ENCODE data around the gene USP47.

USP47 gene

DNA sequence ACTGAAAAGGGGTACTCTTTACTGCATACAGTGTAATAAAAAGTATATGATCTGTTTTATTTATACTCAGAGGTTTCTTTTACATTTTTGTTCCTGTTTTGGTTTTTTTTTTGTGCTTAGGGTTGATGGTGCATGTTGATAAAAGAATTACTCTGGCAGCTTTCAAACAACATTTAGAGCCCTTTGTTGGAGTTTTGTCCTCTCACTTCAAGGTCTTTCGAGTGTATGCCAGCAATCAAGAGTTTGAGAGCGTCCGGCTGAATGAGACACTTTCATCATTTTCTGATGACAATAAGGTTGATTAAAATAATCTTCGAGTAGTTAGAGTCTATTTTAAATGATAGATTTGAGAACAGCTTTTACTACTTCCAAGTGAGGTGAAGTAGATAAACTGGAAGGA is 106.1 kb downstream of the USP47 start:
- H3K9ac ChIP-seq (ENCODE audit: low read depth, low read length): no peak overlapping the region
- H3K9me3 ChIP-seq (ENCODE audit: control insufficient read depth, insufficient read depth, low read length): no peaks in the 10 kb centered on the region
- H3K4me1 ChIP-seq (ENCODE audit: insufficient read depth, low read length): no peaks in the 10 kb centered on the region
- H3K36me3 ChIP-seq (ENCODE audit: insufficient read depth, low read length): peaks cover 3% of the 10 kb centered on the region

DNA sequence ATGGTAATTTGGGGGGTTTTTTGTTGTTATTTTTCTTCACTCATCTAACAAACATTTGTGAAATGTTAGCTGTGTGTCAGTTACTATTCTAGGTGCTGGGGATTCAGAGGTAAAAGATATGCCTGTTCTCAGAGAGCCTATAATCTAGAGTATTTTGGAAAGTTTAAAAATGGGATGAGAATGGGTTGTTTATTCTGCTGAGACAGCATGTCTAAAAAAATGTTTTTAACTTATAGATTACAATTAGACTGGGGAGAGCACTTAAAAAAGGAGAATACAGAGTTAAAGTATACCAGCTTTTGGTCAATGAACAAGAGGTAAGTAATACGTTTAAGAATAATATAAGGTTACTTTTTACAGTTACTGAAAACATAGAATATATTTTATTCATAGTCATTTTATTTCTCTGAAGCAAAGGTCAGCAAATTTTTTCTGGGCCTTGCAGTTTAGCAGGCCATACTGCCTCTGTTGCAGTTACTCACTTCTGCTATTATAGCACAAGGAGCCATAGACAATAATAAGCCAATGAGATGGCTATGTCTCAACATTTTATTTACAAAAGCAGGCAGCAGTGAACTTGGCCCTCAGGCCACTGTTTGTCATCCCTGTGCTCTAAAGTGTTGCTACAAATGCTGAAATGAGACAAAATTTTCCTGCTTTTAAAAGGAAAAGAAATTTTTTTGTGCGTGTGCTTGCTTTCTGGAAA is 106.6 kb downstream of the USP47 start:
- Histone ChIP-seq H3K9ac (ENCODE audit: low read depth, low read length) (no peak overlapping the region), H3K9me3 (ENCODE audit: control insufficient read depth, insufficient read depth, low read length) (no peaks in the 10 kb centered on the region), H3K36me3 (ENCODE audit: insufficient read depth, low read length) (peaks cover 3% of the 10 kb centered on the region), H3K4me1 (ENCODE audit: insufficient read depth, low read length) (no peaks in the 10 kb centered on the region)

DNA sequence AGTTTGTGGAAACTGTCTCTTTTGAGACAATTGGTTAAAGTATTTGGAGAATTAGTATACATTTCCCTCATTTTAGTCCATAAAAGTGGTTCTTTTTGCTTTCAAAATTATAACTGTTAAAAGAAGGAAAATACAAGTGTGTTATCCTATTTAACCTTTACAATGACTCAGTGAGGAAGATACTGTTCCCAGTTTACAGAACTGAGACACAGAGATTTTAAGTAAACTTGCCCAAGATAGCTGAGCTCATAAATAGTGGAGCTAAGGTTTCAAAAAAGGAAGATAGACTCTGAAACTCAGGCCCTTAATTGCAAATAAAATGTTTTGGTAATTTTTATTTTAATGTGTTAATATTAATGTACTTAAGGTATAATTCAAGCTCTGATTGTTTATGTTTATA is 107.7 kb downstream of the USP47 start:
- Histone ChIP-seq H3K9ac (ENCODE audit: low read depth, low read length) (no peak overlapping the region), H3K9me3 (ENCODE audit: control insufficient read depth, insufficient read depth, low read length) (no peaks in the 10 kb centered on the region), H3K4me1 (ENCODE audit: insufficient read depth, low read length) (no peaks in the 10 kb centered on the region), H3K36me3 (ENCODE audit: insufficient read depth, low read length) (peaks cover 3% of the 10 kb centered on the region)

DNA sequence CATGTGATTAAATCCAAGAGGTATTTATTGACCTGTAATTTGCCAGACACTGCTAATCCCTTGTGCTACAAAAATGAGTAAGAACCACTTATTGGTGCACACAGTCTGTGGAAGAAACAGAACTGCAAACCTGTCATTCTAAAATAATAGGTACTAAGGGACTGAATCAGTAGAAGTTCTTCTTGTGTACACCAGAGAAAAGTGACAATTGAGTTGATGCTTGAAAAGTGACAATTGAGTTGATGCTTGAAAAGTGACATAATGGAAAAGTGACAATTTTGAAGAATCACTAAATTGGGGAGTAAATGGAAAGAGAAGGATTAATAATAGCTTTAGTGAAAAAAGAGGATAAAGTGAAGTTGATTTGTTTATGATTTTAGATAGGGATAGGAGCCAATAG is 110.3 kb downstream of the USP47 start:
- no peak overlapping the region for H3K9ac ChIP-seq (ENCODE audit: low read depth, low read length)
- H3K36me3 ChIP-seq (ENCODE audit: insufficient read depth, low read length): peaks cover 3% of the 10 kb centered on the region
- no peaks in the 10 kb centered on the region for H3K9me3 ChIP-seq (ENCODE audit: control insufficient read depth, insufficient read depth, low read length)
- H3K4me1 ChIP-seq (ENCODE audit: insufficient read depth, low read length): no peaks in the 10 kb centered on the region

DNA sequence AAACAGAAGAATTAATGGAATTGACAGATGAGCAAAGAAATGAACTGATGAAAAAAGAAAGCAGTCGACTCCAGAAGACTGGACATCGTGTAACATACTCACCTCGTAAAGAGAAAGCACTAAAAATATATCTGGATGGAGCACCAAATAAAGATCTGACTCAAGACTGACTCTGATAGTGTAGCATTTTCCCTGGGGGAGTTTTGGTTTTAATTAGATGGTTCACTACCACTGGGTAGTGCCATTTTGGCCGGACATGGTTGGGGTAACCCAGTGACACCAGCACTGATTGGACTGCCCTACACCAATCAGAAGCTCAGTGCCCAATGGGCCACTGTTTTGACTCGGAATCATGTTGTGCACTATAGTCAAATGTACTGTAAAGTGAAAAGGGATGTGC is 114.2 kb downstream of the USP47 start:
- Histone ChIP-seq H3K9me3 (ENCODE audit: control insufficient read depth, insufficient read depth, low read length) (no peaks in the 10 kb centered on the region), H3K36me3 (ENCODE audit: insufficient read depth, low read length) (no peaks in the 10 kb centered on the region; the same call in 1 of the 2 replicates), H3K4me1 (ENCODE audit: insufficient read depth, low read length) (peaks cover 3% of the 10 kb centered on the region; the same call in 1 of the 2 replicates), H3K9ac (ENCODE audit: low read depth, low read length) (no peak overlapping the region)

DNA sequence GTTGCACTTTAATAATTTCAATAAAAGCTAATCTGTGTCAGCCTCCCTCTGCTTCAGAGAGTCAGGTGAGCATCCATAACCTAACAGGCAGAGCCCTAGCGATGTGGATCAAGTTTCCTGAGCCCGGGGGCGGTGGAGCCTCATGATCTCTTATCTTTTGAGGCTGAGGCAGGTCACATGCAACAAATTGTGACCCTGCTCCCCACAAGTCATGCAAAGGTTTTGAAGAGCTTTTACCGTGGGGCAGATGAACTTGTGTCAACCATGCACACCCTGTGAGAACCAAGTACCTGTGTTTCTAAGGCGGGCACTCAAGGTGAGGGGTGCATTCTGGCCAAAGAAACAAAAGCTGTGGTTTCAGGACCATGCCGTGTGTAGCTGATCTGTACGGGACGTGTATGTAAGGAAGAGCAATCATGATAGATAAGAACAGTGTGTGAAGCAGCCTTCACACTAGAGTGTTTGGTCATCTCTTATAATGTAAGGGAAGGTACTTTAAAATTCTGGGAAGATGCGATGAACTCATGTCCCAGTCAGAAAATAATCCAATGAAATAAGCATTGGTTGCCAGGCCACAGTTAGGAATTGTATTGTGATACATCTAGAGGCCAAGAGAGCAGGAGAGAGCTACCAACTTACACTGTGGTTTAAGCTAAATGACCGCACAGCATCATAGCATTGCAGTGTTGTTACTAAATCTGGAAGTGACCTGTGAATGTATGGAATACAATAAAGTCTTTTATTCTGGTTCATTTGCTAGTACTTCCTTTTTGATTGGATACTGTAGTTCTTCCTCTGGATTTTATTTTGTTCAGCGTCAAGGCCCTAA is 116.8 kb downstream of the USP47 start:
- no peaks in the 10 kb centered on the region for H3K9me3 ChIP-seq (ENCODE audit: control insufficient read depth, insufficient read depth, low read length)
- H3K4me1 ChIP-seq (ENCODE audit: insufficient read depth, low read length): peaks cover 3% of the 10 kb centered on the region; the same call in 1 of the 2 replicates
- no peak overlapping the region for H3K9ac ChIP-seq (ENCODE audit: low read depth, low read length)
- no peaks in the 10 kb centered on the region; the same call in 1 of the 2 replicates for H3K36me3 ChIP-seq (ENCODE audit: insufficient read depth, low read length)

DNA sequence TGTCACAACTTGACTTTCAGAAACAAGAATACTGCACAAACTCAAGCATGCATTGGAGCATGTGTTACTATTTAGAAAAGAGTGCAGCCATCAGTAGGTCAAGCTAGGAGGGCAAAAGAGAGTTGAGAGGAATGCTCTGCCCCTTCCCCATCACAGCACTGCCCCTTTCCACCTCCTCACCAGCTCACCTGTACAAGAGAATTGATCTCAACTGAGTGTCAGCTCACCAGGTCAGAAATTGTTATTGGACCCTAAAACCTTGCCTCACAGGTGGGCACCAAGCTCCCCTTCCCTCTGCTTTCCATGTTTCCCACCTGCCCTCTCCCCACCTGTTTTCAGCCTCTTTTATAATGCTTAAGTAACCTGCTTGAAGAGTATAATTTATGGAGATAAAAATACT is 117.8 kb downstream of the USP47 start:
- H3K9ac ChIP-seq (ENCODE audit: low read depth, low read length): no peak overlapping the region
- H3K36me3 ChIP-seq (ENCODE audit: insufficient read depth, low read length): no peaks in the 10 kb centered on the region; the same call in 1 of the 2 replicates
- H3K4me1 ChIP-seq (ENCODE audit: insufficient read depth, low read length): peaks cover 3% of the 10 kb centered on the region; the same call in 1 of the 2 replicates
- H3K9me3 ChIP-seq (ENCODE audit: control insufficient read depth, insufficient read depth, low read length): no peaks in the 10 kb centered on the region

DNA sequence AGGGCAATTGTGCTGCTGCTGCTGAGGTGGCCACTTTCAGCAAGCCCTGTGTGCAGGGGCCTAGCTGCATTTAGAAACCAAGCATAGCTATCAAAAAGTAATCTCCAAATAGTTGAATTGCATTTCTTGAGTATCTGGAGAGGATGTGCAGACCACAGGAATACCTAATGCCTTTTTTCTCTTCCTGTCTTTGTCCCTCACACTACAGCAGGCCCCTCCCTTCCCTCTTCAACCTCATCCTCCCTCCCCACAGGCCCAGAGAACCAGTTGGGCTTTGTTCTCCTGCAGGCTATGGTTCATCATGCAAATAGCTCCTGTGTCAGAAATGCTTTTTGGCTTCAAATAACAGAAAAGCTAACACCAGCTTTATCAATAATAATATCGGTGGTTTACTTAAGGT is 118.9 kb downstream of the USP47 start:
- Histone ChIP-seq H3K9ac (ENCODE audit: low read depth, low read length) (no peak overlapping the region), H3K36me3 (ENCODE audit: insufficient read depth, low read length) (no peaks in the 10 kb centered on the region; the same call in 1 of the 2 replicates), H3K9me3 (ENCODE audit: control insufficient read depth, insufficient read depth, low read length) (no peaks in the 10 kb centered on the region), H3K4me1 (ENCODE audit: insufficient read depth, low read length) (peaks cover 3% of the 10 kb centered on the region; the same call in 1 of the 2 replicates)

DNA sequence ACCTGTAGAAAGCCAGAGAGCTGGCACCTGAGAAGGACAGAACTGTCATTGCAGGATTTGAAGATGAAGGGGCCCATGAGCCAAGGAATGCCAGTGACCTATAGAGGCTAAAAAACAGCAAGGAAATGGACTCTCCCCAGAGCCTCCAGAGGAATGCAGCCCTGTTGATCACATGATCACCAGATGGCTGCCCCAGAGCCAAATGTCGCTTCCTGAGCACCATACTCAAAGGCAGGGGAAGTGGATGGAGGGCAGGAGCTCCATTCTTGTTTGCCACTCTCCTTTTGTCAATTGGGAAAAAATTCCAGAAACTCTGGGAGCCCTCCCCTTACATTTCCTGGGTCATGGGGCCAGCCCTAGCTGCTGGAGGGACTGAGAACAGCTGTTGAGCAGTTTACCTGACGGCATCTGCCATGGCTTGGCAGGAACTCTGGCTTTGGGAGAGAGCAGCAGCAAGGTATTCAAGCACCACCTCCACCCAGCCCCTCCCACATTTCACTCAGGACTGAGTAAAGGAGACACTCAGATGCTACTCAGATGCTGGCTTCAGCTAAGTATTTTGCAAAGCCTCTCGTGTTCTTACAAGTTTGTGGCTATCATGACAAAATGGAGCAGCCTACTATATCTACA is 119.7 kb downstream of the USP47 start:
- no peak overlapping the region for H3K9ac ChIP-seq (ENCODE audit: low read depth, low read length)
- no peaks in the 10 kb centered on the region for H3K36me3 ChIP-seq (ENCODE audit: insufficient read depth, low read length)
- peaks cover 6% of the 10 kb centered on the region; the same call in 1 of the 2 replicates for H3K4me1 ChIP-seq (ENCODE audit: insufficient read depth, low read length)

DNA sequence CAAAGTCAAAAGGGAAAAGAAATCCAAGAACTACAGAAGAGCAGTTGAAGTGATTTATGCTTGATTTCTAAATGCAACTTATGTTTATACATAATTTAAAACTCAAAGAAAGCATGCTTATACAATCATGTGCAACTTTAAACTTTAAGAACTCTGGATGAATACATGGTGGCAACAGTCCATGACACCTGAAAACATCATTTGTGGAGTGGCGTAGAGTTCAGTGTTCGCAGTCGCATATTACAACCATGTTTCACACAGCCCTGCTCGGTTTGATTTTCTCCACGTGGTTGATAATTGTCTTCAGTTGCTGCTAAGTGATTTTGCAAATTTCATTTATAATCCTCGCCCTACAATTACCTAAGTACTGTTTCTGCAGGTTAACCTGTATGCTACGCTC is 121.3 kb downstream of the USP47 start:
- Histone ChIP-seq H3K9me3 (ENCODE audit: control insufficient read depth, insufficient read depth, low read length) (no peaks in the 10 kb centered on the region), H3K4me1 (ENCODE audit: insufficient read depth, low read length) (peaks cover 8% of the 10 kb centered on the region; the same call in 1 of the 2 replicates), H3K36me3 (ENCODE audit: insufficient read depth, low read length) (no peaks in the 10 kb centered on the region), H3K9ac (ENCODE audit: low read depth, low read length) (no peak overlapping the region)

More for the DNA sequence above, 119.7 kb downstream of the USP47 start:
- no peaks in the 10 kb centered on the region for H3K9me3 ChIP-seq (ENCODE audit: control insufficient read depth, insufficient read depth, low read length)

DNA sequence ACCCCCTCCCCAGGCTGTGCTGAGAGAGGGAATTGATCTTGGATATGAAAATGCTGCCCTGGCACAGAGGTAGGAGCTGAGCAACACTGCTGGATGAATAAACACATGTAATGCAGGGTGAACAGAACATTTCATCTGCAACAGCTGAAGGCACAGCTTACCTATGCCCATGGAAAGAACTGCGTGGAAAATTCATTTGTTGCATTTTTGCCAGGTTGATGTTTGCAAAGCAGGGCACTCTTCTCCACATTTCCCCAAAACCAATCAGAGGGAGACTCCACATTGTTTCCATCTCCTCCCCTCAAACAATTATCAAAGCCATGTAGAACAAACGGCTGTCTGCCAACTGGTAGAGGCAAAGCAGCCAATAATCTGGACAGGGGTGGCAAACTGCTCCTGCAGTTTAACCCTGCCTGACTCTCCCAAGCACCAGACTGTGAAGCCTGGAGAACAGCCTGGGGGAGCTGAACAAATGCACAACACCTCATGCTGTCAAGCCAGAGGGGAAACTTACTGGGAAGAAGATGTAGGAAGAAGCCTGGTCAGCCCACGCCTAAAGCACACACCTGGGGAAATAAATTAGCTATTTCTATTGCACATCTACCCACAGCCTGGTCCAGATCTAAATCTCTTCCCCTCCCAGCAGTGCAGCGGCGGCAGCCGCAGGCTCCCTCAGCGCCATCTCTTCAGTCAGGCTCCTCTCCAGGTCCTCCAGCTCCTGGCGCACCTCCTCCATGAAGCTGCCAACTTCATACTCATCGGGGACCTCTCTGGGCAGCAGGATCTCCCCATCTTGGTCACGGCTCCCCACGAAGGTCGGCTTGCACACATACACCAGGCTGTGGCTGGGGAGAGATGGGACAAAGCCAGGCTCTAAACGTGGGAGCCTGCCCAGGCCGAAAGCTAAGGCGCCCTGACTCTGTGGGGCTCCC is 122.3 kb downstream of the USP47 start:
- Histone ChIP-seq H3K4me1 (ENCODE audit: insufficient read depth, low read length) (peaks cover 8% of the 10 kb centered on the region; the same call in 1 of the 2 replicates), H3K36me3 (ENCODE audit: insufficient read depth, low read length) (no peaks in the 10 kb centered on the region), H3K9me3 (ENCODE audit: control insufficient read depth, insufficient read depth, low read length) (no peaks in the 10 kb centered on the region), H3K9ac (ENCODE audit: low read depth, low read length) (no peak overlapping the region)

DNA sequence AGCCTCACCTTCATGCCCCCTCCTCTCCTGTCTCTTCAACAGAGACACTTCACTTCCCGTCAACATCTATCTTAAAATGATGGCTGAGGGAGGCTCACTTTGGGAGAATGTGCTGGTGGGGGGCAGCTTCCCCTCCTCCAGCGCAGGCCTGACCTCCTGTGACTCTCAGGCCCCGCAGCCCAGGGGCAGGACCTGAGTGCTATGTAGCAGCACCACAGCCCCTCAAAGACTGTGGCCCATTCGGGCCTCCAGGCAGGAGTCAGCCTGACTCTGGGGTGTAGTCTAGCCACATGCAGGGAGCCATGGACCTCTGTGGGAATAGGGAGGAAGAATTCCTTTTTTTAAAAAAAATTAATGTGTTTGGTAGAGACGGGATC is 123.0 kb downstream of the USP47 start:
- Histone ChIP-seq H3K4me1 (ENCODE audit: insufficient read depth, low read length) (peaks cover 8% of the 10 kb centered on the region; the same call in 1 of the 2 replicates), H3K36me3 (ENCODE audit: insufficient read depth, low read length) (no peaks in the 10 kb centered on the region), H3K9ac (ENCODE audit: low read depth, low read length) (no peak overlapping the region), H3K9me3 (ENCODE audit: control insufficient read depth, insufficient read depth, low read length) (no peaks in the 10 kb centered on the region)

DNA sequence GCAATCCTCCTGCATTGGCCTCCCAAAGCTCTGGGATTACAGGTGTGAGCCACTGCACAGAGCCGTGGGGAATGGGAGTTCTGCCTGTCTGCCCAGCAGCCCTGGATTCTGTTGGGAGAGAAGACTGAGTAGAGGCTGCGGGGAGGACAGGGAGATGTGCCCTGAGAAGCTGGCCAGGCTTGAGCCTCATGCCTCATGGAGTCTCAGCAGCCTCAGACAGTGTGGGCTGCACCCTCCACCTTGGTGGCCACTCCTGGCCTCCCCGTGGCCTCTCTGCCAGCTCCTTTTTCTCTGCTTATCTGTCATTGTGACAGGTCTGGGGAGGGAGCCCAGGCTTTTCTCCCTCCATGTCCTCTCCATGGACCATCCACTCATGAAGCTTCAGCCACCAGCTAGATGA is 123.4 kb downstream of the USP47 start:
- no peaks in the 10 kb centered on the region for H3K36me3 ChIP-seq (ENCODE audit: insufficient read depth, low read length)
- no peaks in the 10 kb centered on the region for H3K9me3 ChIP-seq (ENCODE audit: control insufficient read depth, insufficient read depth, low read length)
- H3K4me1 ChIP-seq (ENCODE audit: insufficient read depth, low read length): peaks cover 8% of the 10 kb centered on the region; the same call in 1 of the 2 replicates
- no peak overlapping the region for H3K9ac ChIP-seq (ENCODE audit: low read depth, low read length)

All from ES-I3 (cell line).